ENCODE measurements around the gene IL17C. TPM values are rescaled to one million over a fixed set of nuclear protein-coding genes. Genes with fewer than 3 reads are reported as not detected.

IL17C gene
- total and polyA plus RNA-seq, 2 donors (not counting 3 experiments of a cell fraction or from before 2014, with no cell fraction given) = 0.17 TPM; not detected in 1

GRCh38 chr16:88657371-88657770, 19.0 kb downstream of the IL17C start:
- Histone ChIP-seq H3K36me3 (ENCODE audit: control insufficient read depth in 2 of 2, extremely low read depth in 1 of 2, insufficient read depth in 2 of 2, low read length in 2 of 2) (peaks cover 7 to 17% of the 10 kb centered on the region in 2 experiments), H3K27me3 (ENCODE audit: control insufficient read depth in 2 of 2, insufficient read depth in 2 of 2, low read length in 2 of 2) (no peaks in the 10 kb centered on the region), H3K79me2 (ENCODE audit: control insufficient read depth, insufficient read depth, low read length) (peaks cover 34% of the 10 kb centered on the region), H4K20me1 (replicated peaks; ENCODE audit: control insufficient read depth, extremely low read depth, insufficient read depth, low read length) (no peaks in the 10 kb centered on the region), H3K27ac (ENCODE audit: insufficient read depth, low read depth, low read length) (no peak overlapping the region), H3K9me1 (replicated peaks; ENCODE audit: control insufficient read depth, extremely low read depth, insufficient read depth, low read length) (no peaks in the 10 kb centered on the region), H3K4me1 (ENCODE audit: control insufficient read depth, extremely low read depth, insufficient read depth, low read length) (peaks cover 4% of the 10 kb centered on the region), H3K9me3 (replicated peaks; ENCODE audit: control insufficient read depth, insufficient read depth, low read length) (no peaks in the 10 kb centered on the region), H3K4me3 (replicated peaks in 1 of 3; ENCODE audit: insufficient read depth in 1 of 3, low read depth in 1 of 3, low read length in 3 of 3) (no peak overlapping the region), H3K9ac (replicated peaks; ENCODE audit: extremely low read depth, insufficient read depth, low read length) (no peak overlapping the region), H3K4me2 (ENCODE audit: insufficient read depth, low read length) (no peak overlapping the region), H2AFZ (ENCODE audit: low read depth, low read length) (no peak overlapping the region)
- dilution Hi-C loops (cut with MboI; ENCODE audit: extremely low pct_ligation_motif_present, low sequenced_read_pairs) = no loop called here
- DNase-seq (ENCODE audit: low read depth, low spot score) (no peak), FAIRE-seq (no peak)
- POLR2A ChIA-PET = no interaction called here
- no TSS peak for BruUV-seq (replicated peaks)
- intact Hi-C loops (cut with micrococcal nuclease) = no loop called here
- TF ChIP-seq POLR2A (IDR thresholded peaks at IDR 0.05; ENCODE audit: low read depth, low read length) (no peak), POLR2AphosphoS5 (IDR thresholded peaks at IDR 0.05; ENCODE audit: insufficient read depth, low read depth, low read length) (no peak), MAX (IDR thresholded peaks at IDR 0.05; ENCODE audit: insufficient read depth, insufficient read length) (no peak), EZH2 (IDR thresholded peaks at IDR 0.05; ENCODE audit: borderline replicate concordance, low read depth, low read length, severe bottlenecking) (no peak), JUN (IDR thresholded peaks at IDR 0.05; ENCODE audit: borderline replicate concordance, insufficient read depth, insufficient read length, low read depth) (no peak), MYC (IDR thresholded peaks at IDR 0.05; ENCODE audit: low read depth, low read length) (no peak), CTCF (IDR thresholded peaks at IDR 0.05; ENCODE audit: extremely low read depth in 1 of 2, insufficient read depth in 1 of 2, low read depth in 1 of 2, low read length in 2 of 2) (no peak), GATA2 (IDR thresholded peaks at IDR 0.05; ENCODE audit: insufficient read depth, insufficient read length, low read depth, low read length) (no peak), FOS (IDR thresholded peaks at IDR 0.05; ENCODE audit: borderline replicate concordance, insufficient read depth, low read length) (no peak)
- CTCF ChIA-PET = no interaction called here

Measured in endothelial cell of umbilical vein (primary cell).